HG02973 (cell line): ENCODE measurements around the gene ZP1.

Source experiments
- ATAC-seq: cut with Tn5 transposase; IDR thresholded peaks from one replicate; pipeline ENCODE4 v1.9.1; 2021; ENCODE audit warnings: moderate library complexity; ENCODE audit not compliant: unreplicated experiment

The ZP1 gene

GRCh38 chr11:60858731-60859464 lies 8.4 kb upstream of the ZP1 start:
- ATAC-seq, result no peak

- no peak for ATAC-seq
Measured at GRCh38 chr11:60859616-60860250, 7.6 kb upstream of the ZP1 start.

GRCh38 chr11:60860943-60861342 lies 6.4 kb upstream of the ZP1 start:
- ATAC-seq, result no peak

- no peak for ATAC-seq
Measured at GRCh38 chr11:60862171-60862570, 5.2 kb upstream of the ZP1 start.

GRCh38 chr11:60863550-60864521 lies 3.5 kb upstream of the ZP1 start:
- no peak for ATAC-seq

GRCh38 chr11:60864856-60865513 lies 2.4 kb upstream of the ZP1 start:
- no peak for ATAC-seq

GRCh38 chr11:60867871-60868681 lies 734 bp downstream of the ZP1 start:
- no peak for ATAC-seq

GRCh38 chr11:60868682-60869450 lies 1.5 kb downstream of the ZP1 start:
- ATAC-seq, result no peak

- no peak for ATAC-seq
Measured at GRCh38 chr11:60869451-60869825, 2.1 kb downstream of the ZP1 start.

GRCh38 chr11:60870276-60870675 lies 2.9 kb downstream of the ZP1 start:
- no peak for ATAC-seq

- ATAC-seq, result no peak
Measured at GRCh38 chr11:60870733-60871377, 3.5 kb downstream of the ZP1 start.

GRCh38 chr11:60871378-60872061 lies 4.2 kb downstream of the ZP1 start:
- ATAC-seq, result no peak

GRCh38 chr11:60872124-60872960 lies 5.0 kb downstream of the ZP1 start:
- ATAC-seq, result no peak

- no peak for ATAC-seq
Measured at GRCh38 chr11:60872961-60873524, 5.7 kb downstream of the ZP1 start.

GRCh38 chr11:60873533-60873932 lies 6.2 kb downstream of the ZP1 start:
- no peak for ATAC-seq

- no peak for ATAC-seq
Measured at GRCh38 chr11:60874421-60875365, 7.4 kb downstream of the ZP1 start.
